Measurements from ENCODE around the gene SMG5.

GRCh38 chr1:156284112-156284511 lies 1.5 kb upstream of the SMG5 start, which contains the start of gene TMEM79:
- TF ChIP-seq POLR2A (IDR thresholded peaks at IDR 0.05; ENCODE audit: low read depth, low read length): no peak
- no peak for TF ChIP-seq POLR2AphosphoS5 (IDR thresholded peaks at IDR 0.05; ENCODE audit: low read depth, low read length)
- TF ChIP-seq SPI1 (IDR thresholded peaks at IDR 0.05; ENCODE audit: low read depth, low read length): no peak
- TF ChIP-seq PAX5 (IDR thresholded peaks at IDR 0.05; ENCODE audit: insufficient read depth, low read length, severe bottlenecking): no peak
- TF ChIP-seq TAF1 (IDR thresholded peaks at IDR 0.05; ENCODE audit: low read depth, low read length): no peak
